ENCODE results near the gene COMTD1. TPM values are rescaled to one million over a fixed set of nuclear protein-coding genes. Genes with fewer than 3 reads are reported as not detected.

The COMTD1 gene
- total and polyA plus RNA-seq, 2 of the 13 experiments (the other 11 are each of a cell fraction or from before 2014, with no cell fraction given), result 11.8 to 18.4 TPM

GRCh38 chr10:75235375-75236177 is at the start of gene COMTD1 (continued):
- TF ChIP-seq ZBTB39 (CRISPR knock-in tag; IDR thresholded peaks at IDR 0.05), result no peak
- TF ChIP-seq SNAI1 (CRISPR knock-in tag; IDR thresholded peaks at IDR 0.05; ENCODE audit: borderline replicate concordance), result peak; percentile 51; the same call in 1 of the 2 replicates
- TF ChIP-seq TBX3 (IDR thresholded peaks at IDR 0.05; ENCODE audit: borderline replicate concordance), result no peak
- peak; percentile 74; the same call in 1 of the 2 replicates for TF ChIP-seq REPIN1 (CRISPR knock-in tag; IDR thresholded peaks at IDR 0.05; ENCODE audit: borderline replicate concordance, low read depth)
- peak; percentile 90 for TF ChIP-seq RBFOX2 (IDR thresholded peaks at IDR 0.05; ENCODE audit: low read depth, low read length)
- no peak for TF ChIP-seq ZBTB26 (CRISPR knock-in tag; IDR thresholded peaks at IDR 0.05; ENCODE audit: borderline replicate concordance)
- TF ChIP-seq ARID5B (CRISPR knock-in tag; IDR thresholded peaks at IDR 0.05), result peak; percentile 48
- TF ChIP-seq CC2D1A (CRISPR knock-in tag; IDR thresholded peaks at IDR 0.05), result no peak
- no peak for TF ChIP-seq MLLT10 (CRISPR knock-in tag; IDR thresholded peaks at IDR 0.05)
- peak; percentile 30; the same call in 1 of the 2 replicates for TF ChIP-seq FOSL2 (CRISPR knock-in tag; IDR thresholded peaks at IDR 0.05)
- TF ChIP-seq ZBTB7A (CRISPR knock-in tag; IDR thresholded peaks at IDR 0.05), result peak; percentile 74
- no peak; the same call in 1 of the 2 replicates for TF ChIP-seq ZSCAN29 (CRISPR knock-in tag; conservative IDR thresholded peaks at IDR 0.05)
- TF ChIP-seq SRSF4 (IDR thresholded peaks at IDR 0.05; ENCODE audit: low read depth, low read length, poor library complexity, severe bottlenecking), result no peak
- TF ChIP-seq SKIL (CRISPR knock-in tag; IDR thresholded peaks at IDR 0.05; ENCODE audit: borderline replicate concordance), result no peak; the same call in 1 of the 2 replicates
- peak; percentile 92 for TF ChIP-seq KDM3A (CRISPR knock-in tag; IDR thresholded peaks at IDR 0.05; ENCODE audit: low read depth)
- no peak for TF ChIP-seq DNMT3B (CRISPR knock-in tag; conservative IDR thresholded peaks at IDR 0.05)
- no peak for TF ChIP-seq CENPX (CRISPR knock-in tag; IDR thresholded peaks at IDR 0.05)
- TF ChIP-seq ZBTB14 (CRISPR knock-in tag; IDR thresholded peaks at IDR 0.05), result no peak
